OCI-M2 (cell line): ENCODE results near the gene SMAD7.
A peak's percentile ranks its signal among the peaks of the same experiment; 100 is the strongest.

Source experiments
- DNase-seq: peaks from one replicate; lab custom pipeline; 2025; ENCODE audit not compliant: unreplicated experiment; lab: John Stamatoyannopoulos, UW

Gene SMAD7

DNA sequence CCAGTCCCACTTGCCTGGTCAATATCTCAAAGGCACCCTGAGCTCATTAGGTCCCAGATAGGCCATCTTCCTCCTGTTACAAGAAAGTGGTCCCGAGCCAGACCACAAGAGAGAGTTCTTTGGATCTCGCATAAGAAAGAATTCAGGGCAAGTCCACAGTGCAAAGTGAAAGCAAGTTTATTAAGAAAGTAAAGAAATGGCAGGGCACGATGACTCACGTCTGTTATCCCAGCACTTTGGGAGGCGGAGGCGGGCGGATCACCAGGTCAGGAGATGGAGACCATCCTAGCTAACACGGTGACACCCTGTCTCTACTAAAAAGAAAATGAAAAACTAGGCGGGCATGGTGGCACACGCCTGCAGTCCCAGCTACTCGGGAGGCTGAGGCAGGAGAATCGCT lies 10.8 kb upstream of the SMAD7 start:
- no peak for DNase-seq

DNA sequence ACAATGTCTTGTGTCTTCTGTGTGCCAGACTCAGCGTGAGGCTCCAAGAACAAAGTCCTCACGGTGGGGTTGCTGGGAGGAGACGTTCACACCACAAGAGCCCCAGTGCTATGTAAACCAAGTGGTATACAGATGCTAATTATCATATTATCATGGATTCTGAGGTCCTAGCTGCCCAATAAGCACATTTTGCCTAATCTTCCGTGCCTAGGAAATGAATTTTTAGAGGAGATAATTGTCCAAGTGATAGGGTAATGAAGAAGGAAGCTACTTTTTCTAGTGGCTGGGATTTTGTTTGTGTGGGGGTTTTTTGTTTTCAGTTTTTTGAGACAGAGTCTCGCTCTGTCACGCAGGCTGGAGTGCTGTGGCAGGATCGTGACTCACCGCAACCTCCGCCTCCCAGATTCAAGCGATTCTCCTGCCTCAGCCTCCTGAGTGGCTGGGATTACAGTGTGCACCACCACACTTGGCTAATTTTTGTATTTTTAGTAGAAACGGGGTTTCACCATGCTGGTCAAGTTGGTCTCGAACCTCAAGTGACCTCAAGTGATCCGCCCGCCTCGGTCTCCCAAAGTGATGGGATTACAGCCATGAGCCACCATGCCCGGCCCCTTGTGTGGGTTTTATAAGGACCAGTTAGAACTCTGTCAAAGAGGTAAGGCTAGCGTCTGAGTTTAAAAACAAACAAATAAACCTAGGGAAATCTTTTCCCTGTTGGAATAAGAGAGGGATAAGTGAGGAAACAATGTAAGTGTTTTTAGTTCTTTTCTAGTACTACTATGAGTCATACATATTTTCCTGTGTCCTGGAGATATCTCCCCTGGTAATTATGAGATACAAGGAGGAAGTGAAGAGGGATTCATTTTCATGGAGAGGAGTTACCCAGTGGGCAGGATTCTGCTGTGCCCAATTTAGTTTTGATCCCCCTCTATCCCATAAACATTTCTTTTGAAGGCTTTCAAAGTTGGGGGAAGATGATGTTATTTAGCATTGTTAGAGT lies 9.5 kb upstream of the SMAD7 start:
- DNase-seq: no peak

DNA sequence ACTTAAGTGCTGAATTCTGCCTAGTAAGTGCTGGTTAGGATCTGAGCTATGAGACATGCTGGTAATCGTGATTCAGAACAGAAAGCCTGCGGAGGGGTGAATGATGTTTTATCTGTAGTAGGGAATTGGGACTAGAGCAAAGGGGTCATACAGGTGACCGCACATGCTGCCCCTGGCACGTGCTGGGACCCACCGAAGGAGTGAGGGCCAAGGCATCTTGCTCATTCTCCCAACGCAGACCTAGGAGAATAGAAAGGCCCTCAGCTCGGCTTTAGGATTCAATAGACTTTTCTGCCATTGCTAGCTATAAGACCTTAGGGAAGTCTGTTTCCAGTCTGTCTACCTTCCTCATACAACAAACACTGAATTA lies 8.8 kb upstream of the SMAD7 start:
- no peak for DNase-seq

DNA sequence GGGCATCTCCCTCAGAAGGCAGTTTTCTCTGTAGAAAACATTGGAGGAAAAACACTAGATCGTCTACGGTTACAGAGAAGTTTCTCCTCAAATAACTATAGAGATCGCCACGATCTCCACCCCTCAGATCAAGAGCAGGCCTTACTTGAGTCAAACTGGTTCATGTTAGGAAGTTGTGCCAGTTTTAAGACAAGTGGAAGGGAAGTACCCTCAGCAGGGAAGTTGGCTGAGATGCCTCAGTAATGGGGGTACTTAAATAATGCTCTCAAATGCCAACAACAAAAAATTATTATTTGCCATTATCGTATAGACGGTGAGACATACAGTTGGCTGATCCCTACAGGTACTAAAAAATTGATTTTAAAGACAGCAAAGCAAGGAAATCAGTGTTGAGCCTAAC lies 8.2 kb upstream of the SMAD7 start:
- no peak for DNase-seq

DNA sequence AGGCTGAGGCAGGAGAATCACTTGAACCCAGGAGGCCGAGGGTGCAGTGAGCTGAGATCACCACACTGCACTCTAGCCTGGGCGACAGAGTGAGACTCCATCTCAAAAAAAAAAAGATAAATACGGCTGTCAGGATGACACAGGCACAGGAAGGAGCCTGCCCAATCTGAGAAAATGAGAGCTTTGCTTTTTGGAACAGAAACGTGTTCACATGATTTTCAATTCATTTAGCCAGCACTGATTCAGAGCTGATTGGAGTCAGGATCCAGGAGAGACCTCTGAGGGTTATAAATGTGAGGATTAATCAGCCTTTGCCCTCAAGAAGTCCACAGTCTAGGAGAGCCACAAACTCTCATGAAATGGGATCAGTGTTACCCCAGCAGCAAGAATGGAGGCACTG lies 6.9 kb upstream of the SMAD7 start:
- no peak for DNase-seq

DNA sequence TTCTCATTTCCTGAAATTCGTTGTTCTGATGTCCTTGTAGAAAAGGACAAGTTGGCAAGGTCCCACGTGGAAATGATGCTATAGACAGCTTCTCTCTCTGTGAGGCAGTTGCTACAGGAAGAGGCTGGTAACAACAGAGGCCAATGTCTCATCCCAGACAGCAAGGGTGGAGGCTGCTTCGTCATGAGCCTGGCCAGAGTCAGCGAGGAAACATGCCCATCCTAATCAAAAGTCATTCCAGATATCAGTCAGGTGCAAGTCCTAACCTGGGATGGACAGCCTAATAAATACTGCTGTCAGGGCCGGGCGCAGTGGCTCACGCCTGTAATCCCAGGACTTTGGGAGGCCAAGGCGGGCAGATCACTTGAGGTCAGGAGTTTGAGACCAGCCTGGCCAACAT lies 6.4 kb upstream of the SMAD7 start:
- no peak for DNase-seq

DNA sequence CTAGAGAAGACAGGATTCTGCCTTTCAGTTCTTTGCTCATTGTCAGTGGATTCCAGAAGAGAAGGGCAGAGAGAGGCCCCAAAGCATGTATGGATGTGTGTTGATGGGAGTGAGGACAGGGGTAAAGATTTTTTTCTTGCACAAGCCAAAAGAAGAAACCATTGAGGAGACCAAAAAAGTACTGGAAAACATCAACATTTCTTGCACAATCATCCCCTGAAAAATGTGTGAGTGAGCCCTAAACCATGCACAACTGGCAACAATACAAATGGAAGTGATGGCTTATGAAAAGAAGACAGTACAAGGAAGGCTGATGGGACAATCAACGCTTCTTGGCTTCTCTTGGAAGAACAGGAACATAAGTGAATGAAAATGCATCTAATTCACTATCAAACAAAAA lies 5.6 kb upstream of the SMAD7 start:
- DNase-seq: no peak

DNA sequence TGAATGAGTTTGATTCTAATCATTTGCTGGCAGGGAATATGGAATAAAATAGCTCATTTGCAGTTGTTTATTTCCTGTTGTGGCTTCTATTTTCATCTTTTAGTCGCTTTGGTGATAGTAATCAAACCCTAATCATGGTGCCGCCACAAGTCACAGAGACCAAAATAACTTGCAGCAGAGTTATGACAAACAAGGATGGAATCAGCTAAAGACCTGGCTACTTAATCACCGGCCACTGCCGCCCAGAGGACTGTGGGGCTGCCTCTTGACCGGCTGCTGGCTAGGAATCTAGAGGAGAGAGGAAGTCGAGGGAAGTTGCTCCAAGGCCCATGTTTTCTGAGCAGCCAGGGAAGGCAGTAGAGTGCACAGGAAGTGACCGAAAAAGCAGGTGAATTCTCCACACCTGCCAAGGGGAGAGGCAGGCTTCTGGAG lies 5.1 kb upstream of the SMAD7 start:
- no peak for DNase-seq

DNA sequence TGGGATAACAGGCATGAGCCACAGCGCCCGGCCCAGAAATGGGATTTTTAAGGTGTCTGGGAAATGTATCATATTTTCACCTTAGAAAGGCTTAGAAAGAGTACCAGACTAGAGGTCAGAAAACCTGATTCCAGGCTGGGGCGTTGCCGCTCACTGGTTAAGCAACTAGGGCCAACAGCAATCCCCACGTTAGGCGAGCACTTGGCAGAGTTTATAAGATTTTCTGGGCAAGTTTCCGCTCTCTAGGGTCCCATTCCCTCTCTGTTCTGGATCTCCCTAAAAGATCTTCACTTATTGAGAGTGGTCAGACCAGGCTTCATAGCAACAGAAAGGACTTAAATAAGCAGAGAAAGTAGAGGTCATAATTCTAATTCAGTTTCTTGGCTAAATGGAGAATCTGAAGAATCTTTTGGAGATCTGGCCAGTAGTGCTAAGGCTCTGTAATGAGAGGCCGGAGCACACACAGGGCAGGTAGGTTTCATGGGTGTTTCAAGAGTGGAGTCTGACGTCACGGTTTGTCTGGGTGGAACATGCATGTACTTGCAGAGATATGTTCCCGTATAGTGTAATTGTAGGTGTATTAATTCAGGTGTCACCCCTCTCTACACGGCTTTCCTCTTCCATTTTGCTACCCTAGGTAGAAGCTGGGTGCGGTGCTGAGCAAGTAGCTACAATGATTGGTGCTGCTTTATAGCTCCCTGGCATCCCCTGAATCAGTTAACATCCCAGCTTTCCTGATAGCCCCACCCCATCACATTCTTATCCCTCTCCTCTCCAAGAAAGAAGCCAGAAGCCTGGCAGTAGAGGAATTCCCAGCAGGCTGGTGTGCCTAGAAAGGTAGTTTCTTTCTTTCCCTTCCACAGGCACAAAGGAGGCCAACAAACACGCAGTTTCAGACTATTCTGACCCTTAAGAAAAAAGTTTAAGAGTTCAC lies 4.4 kb upstream of the SMAD7 start:
- DNase-seq: no peak

DNA sequence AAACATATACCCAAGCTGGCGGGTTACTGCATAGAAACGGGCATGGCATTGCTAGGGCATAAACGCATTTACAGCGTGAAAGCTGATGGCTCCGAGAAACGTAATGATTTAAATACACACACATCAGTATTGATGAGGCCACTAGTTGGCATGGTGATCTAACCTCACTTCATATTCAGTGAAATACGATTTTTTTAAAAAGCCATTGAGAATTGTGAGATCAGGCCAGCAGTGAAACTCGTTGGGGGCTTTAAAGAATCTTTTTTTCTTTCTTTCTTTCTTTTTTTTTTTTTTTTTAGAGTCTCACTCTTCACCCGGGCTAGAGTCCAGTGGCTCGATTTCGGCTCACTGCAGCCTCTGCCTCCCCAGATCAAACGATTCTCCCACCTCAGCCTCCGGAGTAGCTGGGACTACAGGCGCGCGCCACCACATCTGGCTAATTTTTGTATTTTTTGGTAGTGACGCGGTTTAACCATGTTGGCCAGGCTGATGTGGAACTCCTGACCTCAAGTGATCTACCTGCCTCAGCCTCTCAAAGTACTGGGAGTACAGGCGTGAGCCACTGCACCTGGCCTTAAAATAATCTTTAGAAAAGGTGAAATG lies 2.4 kb upstream of the SMAD7 start:
- no peak for DNase-seq

DNA sequence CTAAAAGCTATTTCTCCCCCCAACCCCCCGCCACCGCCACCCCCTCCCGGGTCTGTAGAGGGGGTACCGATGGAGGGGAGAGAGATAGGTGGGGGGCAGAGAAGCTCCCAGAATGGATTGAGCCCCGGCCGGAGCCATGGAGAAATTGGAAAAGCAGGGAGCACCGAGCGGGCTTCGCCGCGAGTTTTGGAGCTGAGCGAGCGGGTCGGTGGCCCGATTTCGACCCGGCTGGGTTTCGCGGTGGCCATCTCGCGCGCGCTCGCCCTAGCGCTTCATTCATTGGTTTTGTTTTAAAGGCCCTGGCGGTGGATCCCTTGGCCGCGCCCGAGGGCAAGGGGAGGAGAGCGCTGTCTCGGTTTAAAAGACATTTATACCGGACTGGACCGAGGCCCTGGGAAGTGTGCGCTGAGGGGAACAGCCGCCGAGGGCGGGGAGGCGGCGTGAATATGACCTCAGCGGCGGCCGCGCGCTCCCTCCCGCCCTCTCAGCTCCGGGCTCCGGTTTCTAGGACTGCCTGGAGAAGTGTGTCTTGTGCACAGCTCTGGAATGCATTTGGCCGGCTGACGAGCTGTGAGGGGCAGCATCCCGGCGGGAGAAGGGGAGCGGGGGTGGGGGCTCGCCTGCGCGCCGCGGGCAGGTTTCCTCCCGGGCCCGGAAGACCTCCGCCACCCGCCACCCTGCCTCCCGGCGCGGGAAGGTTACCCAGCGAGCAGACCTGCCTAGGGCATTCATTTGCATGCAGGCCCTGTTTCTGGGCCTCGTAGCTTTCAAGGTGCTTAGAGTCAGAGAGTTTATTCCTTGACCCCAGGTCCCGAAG lies 1.7 kb upstream of the SMAD7 start:
- no peak for DNase-seq

DNA sequence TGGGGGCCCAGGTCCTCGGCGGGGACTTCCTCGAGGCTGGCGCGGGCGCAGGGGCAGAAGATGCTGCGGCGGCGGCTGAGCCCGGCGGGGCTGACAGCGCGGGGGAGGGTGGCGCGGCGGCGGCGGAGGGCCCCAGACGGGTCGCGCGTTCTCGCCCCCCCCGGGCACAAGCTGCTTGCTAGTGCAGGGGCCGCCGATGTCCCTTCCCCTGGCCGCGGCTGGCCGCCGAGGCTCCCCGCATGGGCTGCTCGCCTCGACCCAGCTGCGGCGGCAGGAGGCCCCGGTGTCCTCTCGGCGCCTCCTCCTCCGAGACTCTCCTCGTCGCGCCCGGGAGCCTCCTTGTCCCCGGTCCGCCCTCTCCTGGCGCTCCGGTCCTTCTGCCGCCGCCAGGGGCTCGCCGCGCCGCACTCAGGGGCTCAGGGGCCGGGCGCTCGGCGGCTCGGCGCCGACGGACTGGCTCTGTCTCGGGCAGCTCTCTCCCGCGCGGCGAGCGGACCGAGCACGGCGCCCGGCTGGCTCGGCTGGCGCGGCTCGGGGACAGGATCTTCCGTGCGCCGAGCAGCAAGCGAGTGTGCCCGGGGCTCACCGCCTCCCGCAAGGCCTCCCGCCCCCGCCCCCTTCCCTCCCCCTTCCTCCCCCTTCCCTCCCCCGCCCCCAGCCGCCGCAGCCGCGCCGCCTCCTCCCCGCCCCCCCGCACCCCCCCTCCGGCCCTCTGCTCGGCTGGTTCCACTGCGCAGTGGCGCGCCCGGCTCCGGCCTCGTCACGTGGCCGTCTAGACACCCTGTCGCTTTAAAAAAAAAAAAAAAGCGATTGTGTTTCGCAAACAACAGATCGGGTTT lies 902 bp upstream of the SMAD7 start:
- peak; percentile 11 for DNase-seq

DNA sequence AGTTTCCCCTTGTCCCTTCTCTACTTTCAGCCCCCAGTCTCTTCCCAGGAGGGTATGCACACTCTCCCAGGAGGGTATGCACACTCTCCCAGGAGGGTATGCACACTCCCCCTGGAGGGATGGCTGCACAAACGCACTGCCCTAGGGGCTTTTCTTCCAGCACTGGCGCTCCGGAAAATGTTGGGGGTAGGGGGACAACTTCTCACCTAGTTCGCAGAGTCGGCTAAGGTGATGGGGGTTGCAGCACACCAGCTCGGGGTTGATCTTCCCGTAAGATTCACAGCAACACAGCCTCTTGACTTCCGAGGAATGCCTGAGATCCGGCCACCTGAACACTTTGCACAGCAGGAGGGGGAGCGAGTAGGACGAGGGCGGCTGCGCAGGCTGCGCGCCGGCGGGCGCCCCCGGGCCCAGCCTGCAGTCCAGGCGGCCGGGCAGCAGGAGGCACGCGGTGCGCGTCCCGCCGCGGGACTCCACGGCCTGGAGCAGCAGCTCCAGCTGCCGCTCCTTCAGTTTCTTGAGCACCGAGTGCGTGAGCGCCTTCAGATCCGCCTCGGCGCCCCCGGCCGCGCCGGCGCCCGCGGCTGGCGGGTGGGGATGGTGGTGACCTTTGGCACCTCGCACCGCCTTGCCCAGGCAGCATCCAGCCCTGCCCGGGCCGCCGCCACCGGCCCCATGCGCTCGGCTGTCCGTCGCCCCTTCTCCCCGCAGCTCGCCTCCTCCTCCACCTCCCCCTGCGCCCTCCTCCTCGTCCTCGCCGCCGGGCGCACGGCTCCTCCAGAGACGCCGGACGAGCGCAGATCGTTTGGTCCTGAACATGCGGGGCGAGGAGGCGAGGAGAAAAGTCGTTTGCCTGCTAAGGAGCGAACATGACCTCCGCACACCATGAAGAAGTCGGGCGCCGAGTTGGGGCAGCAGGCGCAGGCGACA lies 894 bp downstream of the SMAD7 start:
- DNase-seq: no peak

DNA sequence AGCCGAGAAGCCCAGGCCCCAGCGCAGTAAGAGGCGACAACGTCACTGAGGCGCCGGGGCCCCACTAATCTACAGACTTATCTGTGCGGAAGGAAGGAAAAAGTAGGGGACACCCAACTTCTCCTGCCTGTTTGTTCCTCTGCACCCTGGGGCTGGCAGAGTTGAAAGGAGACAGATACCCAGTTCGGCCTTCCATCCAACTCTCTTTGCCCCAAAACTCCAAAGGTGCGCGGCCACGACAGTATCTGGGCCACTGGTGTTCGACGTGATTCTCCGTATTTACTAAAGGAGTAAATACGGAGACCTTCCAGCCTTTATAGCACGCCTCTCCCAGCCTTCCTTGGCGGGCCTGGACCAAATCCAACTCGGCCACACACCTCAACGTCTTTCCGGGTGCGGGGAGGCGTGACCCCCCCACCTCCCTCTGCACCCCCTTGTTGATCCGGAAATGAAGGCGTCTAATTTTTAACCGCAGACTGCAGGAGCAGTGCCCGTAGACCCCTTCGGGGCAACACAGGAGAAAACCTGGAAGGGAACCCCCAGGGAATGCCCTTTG lies 1.6 kb downstream of the SMAD7 start:
- no peak for DNase-seq

DNA sequence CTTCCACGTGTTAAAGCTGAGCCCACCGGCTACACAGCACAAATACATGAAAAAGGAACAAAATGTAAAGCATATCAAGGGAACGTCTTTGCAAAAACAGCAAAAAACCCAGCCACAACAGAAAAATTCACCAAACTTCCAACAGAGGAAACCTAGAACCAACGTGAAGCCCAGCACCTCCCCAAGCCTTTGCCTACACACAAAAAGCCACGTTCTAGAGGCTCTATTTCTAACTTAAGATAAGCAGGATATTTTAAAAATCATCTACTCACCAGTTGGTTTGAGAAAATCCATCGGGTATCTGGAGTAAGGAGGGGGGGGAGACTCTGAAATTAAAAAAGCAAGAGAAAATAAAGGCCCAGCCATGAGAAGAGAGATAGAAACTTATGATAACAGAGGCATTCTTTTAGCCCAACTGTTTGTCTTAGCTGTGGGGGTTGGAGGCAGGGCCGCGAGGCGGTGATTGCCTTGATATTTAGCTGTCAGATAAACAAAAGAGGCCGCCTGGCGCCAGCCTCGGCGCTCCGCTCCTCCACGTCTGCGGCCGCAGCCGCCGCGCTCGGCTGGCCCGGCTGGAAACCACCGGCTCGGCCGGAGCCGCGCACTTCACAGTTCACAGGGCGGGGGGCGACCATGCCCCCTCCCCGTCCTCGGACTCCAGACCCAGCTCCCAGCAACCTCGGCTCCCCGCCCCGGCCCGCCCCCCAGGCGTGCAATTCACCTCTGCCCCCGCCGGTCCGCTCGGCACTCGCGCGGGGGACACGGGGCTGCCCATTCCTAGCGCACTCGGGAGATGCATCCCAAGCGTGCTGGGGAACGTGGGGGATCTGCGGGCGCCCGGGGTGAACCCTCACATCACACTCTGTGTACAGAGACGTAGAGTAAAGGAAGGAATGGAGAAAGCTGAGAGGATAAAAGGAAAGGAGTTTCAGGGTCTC lies 2.4 kb downstream of the SMAD7 start:
- DNase-seq: no peak

DNA sequence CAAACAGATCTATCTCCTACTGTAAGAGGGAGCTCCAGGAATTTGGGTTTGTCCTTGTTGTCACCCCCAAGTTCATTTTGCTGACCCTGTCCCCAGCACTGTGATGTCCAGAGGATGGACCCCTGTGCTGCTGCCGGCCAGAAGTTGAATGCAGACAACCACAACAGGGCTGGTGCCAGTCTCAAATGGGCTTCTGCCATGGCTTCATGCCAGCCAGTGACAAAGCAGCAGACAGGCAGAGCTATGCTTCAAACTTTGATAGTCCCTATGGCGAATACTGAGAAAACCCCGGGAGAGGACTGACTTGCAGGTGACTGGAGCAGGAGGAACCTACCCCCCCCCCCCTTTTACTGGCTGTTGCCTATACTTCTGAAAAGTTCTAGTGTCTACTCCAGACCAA lies 3.2 kb downstream of the SMAD7 start:
- DNase-seq: no peak

DNA sequence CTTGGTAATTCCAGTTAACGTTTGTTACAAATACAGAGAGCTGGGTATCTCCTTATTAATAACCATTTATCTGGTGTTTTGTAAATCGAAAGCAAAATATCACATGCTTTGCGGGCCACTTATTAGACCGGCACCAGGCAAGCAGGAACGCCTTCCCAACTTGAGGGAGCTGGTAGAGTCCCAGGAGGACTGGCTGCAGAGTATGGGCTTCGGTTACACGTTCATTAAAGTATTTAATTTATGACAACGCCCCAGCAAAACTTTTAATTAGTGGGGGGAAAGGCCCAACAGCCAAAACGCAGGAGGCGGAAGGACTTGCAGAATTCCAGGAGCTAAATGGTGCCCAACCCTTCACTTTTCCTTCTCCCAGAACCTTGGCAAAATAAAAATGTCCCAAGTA lies 3.7 kb downstream of the SMAD7 start:
- no peak for DNase-seq
